HG03460 (cell line): ENCODE data around the gene GOT1.

ENCODE experiments used
- ATAC-seq: cut with Tn5 transposase; IDR thresholded peaks from one replicate; pipeline ENCODE4 v1.9.1; 2021; ENCODE audit not compliant: unreplicated experiment

The GOT1 gene

DNA sequence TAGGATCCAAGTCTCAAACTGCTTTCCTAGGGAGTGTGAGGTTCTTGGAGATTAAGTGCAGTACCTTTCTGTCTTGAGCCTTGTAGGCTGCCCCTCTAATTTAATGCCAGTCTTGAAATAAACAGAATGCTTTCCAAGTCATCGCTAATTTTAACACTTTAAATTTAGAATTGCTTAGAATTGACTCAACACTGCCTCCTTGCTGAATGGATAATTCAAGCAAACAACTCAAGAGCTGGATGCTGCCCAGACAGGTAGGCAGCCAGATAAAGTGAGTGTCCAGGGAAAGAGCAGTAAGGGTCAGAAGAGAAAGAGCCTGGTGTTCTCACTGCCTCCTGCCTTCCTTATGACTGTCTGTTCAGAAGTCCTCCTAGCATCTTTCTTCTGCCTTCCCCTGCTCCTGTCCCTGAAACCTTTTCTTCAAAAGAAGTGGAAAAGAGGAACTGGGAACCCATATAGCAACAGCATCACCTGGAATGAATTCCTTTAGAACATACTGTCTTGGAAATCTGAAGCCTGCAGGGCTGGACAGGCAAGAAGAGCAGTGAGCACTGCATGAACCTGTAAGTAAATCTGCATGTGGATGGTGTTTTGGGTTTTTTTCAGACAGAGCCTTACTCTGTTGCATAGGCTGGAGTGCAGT lies 3.1 kb upstream of the GOT1 start:
- no peak for ATAC-seq

DNA sequence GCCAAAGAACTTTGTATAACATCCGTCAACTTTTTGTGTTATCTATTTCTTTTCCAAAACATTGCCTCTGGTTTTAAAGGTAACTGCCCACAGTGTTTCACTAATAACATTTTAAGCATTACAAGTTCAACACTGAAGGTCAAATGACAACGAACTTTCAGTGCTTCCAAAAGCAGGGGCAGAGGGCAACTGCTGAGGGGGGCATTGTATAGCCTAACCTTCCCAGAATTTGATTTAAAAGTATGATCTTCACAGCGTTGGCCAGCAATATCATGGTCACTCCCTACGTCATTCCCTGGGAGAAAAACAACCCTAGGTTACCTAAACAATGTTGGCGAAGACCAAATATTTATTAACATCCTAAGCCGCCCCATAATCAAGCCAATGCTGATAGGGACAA lies 2.5 kb upstream of the GOT1 start:
- ATAC-seq = no peak

GRCh38 chr10:99432047-99432446 lies 1.6 kb upstream of the GOT1 start:
- ATAC-seq = no peak

GRCh38 chr10:99431190-99431760 lies 851 bp upstream of the GOT1 start:
- ATAC-seq = no peak

- ATAC-seq = peak; percentile 9
These were observed 341 bp downstream of the GOT1 start for GRCh38 chr10:99430116-99430450.

GRCh38 chr10:99429517-99430095 lies 818 bp downstream of the GOT1 start:
- no peak for ATAC-seq

- no peak for ATAC-seq
These were observed 2.7 kb downstream of the GOT1 start for GRCh38 chr10:99427566-99428190.

- ATAC-seq = no peak
These were observed 3.7 kb downstream of the GOT1 start for GRCh38 chr10:99426689-99427088.

DNA sequence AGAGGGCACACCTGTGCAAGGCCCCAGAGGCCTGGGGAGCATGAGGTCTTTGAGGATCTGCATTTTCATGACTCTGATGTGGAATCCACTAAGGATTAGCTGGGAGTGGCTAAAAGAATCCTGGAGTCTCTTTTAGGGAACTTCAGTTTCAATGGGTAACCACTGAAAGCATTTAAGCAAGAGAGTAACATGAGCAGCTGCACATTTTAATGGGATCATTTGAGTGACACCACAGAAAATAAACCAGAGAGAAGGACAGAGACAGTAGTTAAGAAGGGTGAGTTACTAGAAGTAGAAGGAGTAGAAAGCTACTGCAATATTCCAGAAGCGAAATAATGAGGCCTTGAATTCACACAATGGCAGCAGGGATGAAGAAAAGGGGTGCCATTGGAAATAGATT lies 5.2 kb downstream of the GOT1 start:
- ATAC-seq = no peak

DNA sequence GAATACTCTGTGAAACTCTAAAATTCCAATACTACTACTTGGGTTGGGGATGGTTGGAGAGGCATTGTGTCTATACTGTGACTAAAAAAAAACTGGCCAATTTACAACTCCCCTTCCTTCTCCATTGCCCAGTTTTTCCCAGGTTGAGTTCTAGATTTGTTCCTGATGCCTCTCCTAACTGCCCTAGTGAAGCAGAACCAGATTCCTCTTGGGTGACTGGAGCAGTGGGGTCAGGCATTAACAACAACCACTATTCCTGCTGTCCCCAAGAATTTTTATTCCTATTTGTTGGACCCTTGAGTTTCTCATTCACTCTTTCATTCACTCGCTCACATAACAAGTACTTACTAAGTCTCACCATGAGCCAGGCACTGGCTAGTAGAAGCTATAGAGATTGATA lies 5.8 kb downstream of the GOT1 start:
- ATAC-seq = no peak

DNA sequence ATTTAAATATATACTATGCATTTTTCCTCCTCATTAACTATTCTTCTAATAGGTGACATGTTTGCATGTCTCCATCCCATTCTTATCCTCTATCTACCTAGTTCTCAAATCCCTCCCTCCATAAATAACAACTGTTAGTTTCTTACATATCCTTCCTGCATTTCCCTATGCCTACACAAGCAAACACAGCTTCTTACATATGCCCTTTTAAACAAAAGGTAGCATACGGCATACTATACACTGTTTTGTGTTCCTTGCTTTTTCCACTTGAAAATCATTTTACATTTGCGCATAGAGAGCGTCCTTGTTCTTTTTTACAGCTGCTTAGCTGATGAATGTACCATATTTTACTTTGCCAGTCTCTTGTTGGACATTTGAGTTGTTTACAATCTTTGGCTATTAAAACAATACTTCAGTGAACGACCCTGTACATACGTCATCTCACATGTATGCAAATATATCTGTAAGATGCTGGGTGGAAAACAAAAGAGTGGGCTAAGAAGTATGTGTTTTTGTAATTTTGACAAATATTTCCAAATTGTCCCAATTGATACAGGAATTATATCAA lies 7.8 kb downstream of the GOT1 start:
- no peak for ATAC-seq

DNA sequence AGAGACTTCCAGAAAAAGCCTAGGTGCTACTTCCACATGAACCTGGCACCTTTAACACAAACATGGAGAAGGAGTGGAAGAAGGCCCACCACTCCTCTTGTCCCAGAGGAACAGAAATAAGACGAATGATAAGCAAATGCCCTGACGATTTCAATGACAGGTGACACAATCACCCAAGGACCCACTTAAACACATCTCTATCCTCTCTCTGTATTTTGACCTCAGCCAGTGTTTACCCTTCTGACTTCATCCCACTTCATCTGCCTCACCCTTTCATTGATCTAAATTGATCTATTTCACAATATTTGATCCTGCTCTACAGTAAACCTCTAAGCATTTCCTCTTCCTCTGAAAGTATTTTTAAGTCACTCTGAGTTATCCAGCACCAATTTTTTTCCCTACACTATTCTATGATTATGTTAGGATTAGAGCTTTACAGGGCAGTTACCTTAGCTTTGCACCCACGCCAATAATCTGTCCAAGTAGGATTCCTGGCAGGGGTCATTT lies 9.1 kb downstream of the GOT1 start:
- ATAC-seq = no peak

- ATAC-seq = no peak
These were observed 10.7 kb downstream of the GOT1 start for GRCh38 chr10:99419688-99420087.

DNA sequence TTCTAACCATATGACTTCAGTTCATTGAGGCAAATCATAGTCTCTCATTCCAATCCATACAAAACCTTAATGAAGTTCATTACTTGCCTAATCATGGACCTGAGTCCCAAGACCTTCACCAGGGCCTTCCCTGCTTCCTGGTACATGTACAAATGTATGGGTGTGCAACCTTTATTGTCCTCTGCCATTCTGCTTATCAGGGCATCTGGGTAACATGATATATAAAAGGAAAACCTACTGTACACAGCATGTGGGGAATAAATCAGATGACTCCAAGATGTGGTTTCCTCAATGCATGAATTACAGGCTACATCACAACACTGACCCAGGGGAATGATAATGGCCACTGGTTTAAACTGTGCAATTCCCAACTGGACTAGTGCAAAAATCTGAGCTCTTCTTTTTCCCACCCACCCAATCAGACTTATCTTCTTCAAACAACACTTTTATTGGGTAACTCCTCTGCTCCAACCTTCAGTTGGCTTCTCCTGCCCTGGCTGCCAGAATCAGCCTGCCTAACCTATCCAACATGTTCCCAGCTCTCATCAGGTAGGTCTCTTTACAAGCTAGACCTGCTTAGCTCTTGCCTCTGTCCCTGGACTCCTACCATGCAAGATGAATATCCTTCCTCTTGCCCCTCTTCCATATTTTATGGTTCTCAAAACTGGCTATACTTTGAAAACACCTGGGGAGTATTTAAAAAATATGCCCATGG lies 11.4 kb downstream of the GOT1 start:
- no peak for ATAC-seq

GRCh38 chr10:99412099-99412498 lies 18.3 kb downstream of the GOT1 start:
- ATAC-seq = no peak

GRCh38 chr10:99411546-99411945 lies 18.9 kb downstream of the GOT1 start:
- no peak for ATAC-seq

- ATAC-seq = no peak
These were observed 19.5 kb downstream of the GOT1 start for GRCh38 chr10:99410876-99411275.

GRCh38 chr10:99410146-99410545 lies 20.3 kb downstream of the GOT1 start:
- no peak for ATAC-seq

DNA sequence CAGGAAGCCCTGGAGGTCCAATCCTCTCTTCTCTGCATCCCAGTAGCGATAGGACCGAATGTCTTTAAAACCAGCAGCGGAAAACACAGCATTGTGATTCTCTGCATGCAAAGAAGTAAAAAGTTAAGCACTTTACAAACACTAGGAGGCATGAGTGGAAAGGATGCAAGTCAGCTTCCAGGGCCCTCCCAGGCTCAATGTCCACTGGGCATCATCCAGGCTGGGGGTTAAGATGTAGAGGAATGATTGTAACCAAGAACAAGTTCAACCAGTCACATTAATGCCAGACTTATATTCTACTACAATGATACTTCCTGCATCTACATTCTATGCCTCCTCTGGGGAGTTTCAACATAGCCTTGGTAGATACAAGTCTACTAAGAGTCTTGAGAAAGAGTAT lies 24.3 kb downstream of the GOT1 start:
- no peak for ATAC-seq

- peak; percentile 68 for ATAC-seq
These were observed 26.8 kb downstream of the GOT1 start for GRCh38 chr10:99403674-99404073.

DNA sequence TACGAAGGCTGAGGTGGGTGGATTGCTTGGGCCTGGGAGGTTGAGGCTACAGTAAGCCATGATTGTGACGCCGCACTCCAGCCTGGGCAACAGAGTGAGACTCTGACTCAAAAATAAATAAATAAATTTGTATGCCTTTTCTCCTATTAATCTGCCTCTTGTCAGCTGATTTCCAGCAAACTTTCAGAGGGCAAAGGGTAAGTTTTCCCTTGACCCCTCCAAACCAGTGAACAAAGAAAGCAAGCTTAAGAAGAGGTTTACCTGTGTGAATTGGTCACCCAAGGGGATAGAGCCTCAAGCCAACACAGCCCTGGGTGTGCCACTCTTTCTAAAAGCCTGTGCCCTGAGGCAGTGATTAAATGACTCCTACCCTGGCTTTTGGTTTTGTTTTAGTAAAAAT lies 30.8 kb downstream of the GOT1 start:
- no peak for ATAC-seq
